Right lobe of liver (tissue), 5 donors: Measurements from ENCODE around the gene ACE2. TPM values are rescaled to one million over a fixed set of nuclear protein-coding genes. Genes with fewer than 3 reads are reported as not detected.

ENCODE experiments used
- total RNA-seq, 6 experiments: library from RNA; depleted of rRNA in 2 of 6; stranded (reverse); fragments of >200 nt in 2 of 6; fragmentation: NEBNext Ultra II Directional in 3 of 6; extraction: Animal tissue kit (Norgen Biotek cat#: 25700) in 3 of 6; gene quantifications; one replicate each; pipeline versions ENCODE4 v1.1.0 to v1.2.4, GENCODE V29; 2016 to 2023
- donor health status: DM: no; HTN: no; CAD: no.
- donor health status: DM: no; HTN: no; CAD: no.
- donor health status: DM: no; HTN: yes; CAD: no.
- donor health status: DM: no; HTN: yes; CAD: no.

Gene ACE2
- total RNA-seq, 6 experiments from 2014 or later = 0.92 to 8.7 (median 1.4) TPM

Other genes starting within 250 kb of the ACE2 start
- gene VEGFD, start 216.5 kb downstream of the ACE2 start, total RNA-seq = under 1 TPM; 0.22 to 0.49 (median 0.33) TPM
- gene PIR, start 107.6 kb downstream of the ACE2 start, total RNA-seq = 10 to 100 TPM; 13.3 to 42.1 (median 23.1) TPM
- 1 to 10 TPM in 1 of 6 experiments, under 1 TPM in 5; 0.33 to 1.7 (median 0.45) TPM for gene BMX, start 100.2 kb downstream of the ACE2 start, total RNA-seq
- gene CLTRN, start 63.8 kb upstream of the ACE2 start, total RNA-seq = 10 to 100 TPM in 5 of 6 experiments, 1 to 10 TPM in 1; 8.8 to 14.0 (median 10.2) TPM
- gene CA5B, start 137.3 kb upstream of the ACE2 start, total RNA-seq = 1 to 10 TPM; 1.5 to 4.3 (median 2.8) TPM
- 1 to 10 TPM in 5 of 6 experiments, under 1 TPM in 1; 0.81 to 3.6 (median 3.2) TPM for gene ZRSR2, start 189.5 kb upstream of the ACE2 start, total RNA-seq